Esophagus squamous epithelium (tissue), 4 donors: ENCODE results near the gene SH3YL1.

Source experiments
- POLR2A ChIP-seq, 4 donors: fragments of 450-650 bp; IDR thresholded peaks; one replicate each; pipeline ENCODE4 v1.6.1; 2017; ENCODE audit warnings: antibody characterized with exemption in 4 of 4, mild to moderate bottlenecking in 4 of 4, moderate library complexity in 3 of 4
- TF ChIP-seq, protein P1 (sequence below), 6 experiments: fragments of 450-650 bp in 4 of 6; fragments of 200-600 bp in 2 of 6; sonication (generic) in 2 of 6; IDR thresholded peaks; one replicate each; pipeline ENCODE4 v1.5.1; 2016 to 2019; ENCODE audit warnings: antibody characterized with exemption in 6 of 6, mild to moderate bottlenecking in 4 of 6, moderate library complexity in 4 of 6

DNA sequence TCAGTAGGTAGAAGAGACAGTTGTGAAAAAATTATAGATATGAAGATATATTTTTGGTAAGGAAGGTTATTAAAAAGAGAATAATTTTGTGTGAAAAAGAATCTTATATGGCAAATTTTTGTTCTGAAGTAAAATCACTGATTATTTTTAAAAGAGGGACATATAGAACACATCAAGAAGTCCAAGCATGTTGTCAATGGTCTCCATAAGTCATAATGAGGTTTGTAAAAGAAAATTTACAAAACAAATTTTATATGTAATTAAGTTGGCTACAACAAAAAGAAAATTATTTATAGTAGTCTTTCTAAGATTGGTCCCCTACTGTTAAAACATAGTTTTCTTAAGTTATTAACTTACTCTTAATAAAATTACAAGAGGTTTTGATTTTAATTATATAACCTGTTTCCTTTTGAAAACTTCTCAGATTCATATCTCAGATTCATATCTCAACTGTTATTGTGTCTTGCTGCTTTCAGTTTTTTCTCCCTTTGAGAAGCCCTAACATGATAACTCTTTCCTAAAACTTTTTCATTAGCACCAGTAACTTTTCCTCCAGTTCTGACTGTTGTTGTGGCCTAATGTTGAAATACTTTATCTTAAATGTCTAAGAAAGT, 81.2 kb downstream of the SH3YL1 start:
- TF ChIP-seq POLR2A (IDR thresholded peaks at IDR 0.05) = no peak
- TF ChIP-seq, protein P1, sequence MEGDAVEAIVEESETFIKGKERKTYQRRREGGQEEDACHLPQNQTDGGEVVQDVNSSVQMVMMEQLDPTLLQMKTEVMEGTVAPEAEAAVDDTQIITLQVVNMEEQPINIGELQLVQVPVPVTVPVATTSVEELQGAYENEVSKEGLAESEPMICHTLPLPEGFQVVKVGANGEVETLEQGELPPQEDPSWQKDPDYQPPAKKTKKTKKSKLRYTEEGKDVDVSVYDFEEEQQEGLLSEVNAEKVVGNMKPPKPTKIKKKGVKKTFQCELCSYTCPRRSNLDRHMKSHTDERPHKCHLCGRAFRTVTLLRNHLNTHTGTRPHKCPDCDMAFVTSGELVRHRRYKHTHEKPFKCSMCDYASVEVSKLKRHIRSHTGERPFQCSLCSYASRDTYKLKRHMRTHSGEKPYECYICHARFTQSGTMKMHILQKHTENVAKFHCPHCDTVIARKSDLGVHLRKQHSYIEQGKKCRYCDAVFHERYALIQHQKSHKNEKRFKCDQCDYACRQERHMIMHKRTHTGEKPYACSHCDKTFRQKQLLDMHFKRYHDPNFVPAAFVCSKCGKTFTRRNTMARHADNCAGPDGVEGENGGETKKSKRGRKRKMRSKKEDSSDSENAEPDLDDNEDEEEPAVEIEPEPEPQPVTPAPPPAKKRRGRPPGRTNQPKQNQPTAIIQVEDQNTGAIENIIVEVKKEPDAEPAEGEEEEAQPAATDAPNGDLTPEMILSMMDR (IDR thresholded peaks at IDR 0.05) = no peak
